Measurements from ENCODE around the gene CANT1.

DNA sequence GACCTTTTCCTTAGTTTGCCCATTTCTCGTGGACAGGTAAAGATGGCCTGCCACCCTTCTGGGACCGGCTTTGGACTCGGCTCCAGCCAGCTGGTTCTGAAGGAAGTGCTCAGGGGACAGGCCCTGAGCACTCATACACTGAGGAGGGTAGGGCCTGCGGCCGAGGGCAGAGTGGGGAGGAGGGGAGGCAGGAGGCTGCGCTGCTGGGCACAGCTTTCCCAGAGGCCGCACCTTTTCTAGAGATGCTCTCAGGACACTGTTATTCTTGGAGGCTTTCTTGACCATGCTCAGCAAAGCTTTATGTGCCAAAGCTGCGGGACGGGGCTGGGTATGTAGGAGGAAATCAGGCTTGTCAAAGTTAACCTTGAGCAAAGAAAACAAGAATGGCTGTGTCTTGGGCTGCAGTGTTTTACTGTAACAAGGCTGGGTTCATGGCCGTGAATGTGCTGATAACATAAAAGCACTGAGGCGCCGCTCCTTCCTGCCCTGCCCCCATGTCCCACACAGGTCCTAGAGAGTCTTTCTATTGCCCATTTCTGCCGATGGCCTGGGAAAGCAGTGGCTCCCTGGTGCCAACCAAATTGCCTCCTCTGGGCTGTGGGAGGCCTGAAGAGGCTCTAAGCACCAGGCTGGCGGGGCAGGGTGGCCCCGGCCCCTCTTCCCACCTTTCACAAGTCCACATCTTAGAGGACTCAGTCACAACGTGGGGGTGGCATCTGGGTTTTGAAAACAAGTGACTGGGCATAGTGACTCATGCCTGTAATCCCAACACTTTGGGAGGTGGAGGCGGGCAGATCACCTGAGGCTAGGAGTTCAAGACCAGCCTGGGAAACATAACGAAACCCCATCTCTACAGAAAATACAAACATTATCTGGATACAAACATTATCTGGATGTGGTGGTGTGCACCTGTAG is 62.1 kb downstream of the CANT1 start:
- TF ChIP-seq, protein P1, sequence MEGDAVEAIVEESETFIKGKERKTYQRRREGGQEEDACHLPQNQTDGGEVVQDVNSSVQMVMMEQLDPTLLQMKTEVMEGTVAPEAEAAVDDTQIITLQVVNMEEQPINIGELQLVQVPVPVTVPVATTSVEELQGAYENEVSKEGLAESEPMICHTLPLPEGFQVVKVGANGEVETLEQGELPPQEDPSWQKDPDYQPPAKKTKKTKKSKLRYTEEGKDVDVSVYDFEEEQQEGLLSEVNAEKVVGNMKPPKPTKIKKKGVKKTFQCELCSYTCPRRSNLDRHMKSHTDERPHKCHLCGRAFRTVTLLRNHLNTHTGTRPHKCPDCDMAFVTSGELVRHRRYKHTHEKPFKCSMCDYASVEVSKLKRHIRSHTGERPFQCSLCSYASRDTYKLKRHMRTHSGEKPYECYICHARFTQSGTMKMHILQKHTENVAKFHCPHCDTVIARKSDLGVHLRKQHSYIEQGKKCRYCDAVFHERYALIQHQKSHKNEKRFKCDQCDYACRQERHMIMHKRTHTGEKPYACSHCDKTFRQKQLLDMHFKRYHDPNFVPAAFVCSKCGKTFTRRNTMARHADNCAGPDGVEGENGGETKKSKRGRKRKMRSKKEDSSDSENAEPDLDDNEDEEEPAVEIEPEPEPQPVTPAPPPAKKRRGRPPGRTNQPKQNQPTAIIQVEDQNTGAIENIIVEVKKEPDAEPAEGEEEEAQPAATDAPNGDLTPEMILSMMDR (IDR thresholded peaks at IDR 0.05; ENCODE audit: insufficient read depth, low read depth, low read length) = no peak
- TF ChIP-seq EZH2 (IDR thresholded peaks at IDR 0.05; ENCODE audit: insufficient read depth, low read length) = no peak

All from astrocyte (in vitro differentiated cells and primary cell).